AG04450 (cell line): ENCODE measurements around the gene TMEM88. TPM values are rescaled to one million over a fixed set of nuclear protein-coding genes. Genes with fewer than 3 reads are reported as not detected.

Experiments used
- CTCF ChIA-PET: fragments of 300-600, 350-600 bp; formaldehyde crosslinking; extraction: SDS; loops from one replicate; lab custom pipeline; 2022; ENCODE audit warnings: antibody characterized with exemption, inconsistent platforms; lab: Charles Lee
- POLR2A ChIA-PET: fragments of 350-600 bp; formaldehyde crosslinking; extraction: SDS; loops from one replicate; lab custom pipeline; 2021; ENCODE audit warnings: antibody characterized with exemption, inconsistent platforms; lab: Yijun Ruan, JAX
- DNase-seq: peaks from one replicate; pipeline ENCODE4 v3.0.0-alpha.2; 2011; ENCODE audit warnings: low read depth, low spot score
- H3K27ac ChIP-seq: one replicate; pipeline ENCODE4 v1.5.1; 2012; ENCODE audit warnings: low read depth, low read length, control low read depth
- H3K27me3 ChIP-seq: one replicate; pipeline ENCODE4 v1.6.0; 2012; ENCODE audit warnings: low read length; ENCODE audit not compliant: control insufficient read depth, insufficient read depth
- H3K4me3 ChIP-seq: 2 replicates; pipeline ENCODE4 v1.5.1; 2011; ENCODE audit warnings: mild to moderate bottlenecking, low read depth, low read length, control low read depth
- H3K9me3 ChIP-seq: 2 replicates; pipeline ENCODE4 v1.5.1; 2012; ENCODE audit warnings: low read length; ENCODE audit not compliant: control insufficient read depth, insufficient read depth
- polyA plus RNA-seq: library from polyadenylated mRNA; depleted of rRNA; stranded (reverse); fragments of >200 nt; gene quantifications from 2 replicates; pipeline ENCODE4 v1.2.3, GENCODE V29; 2011
- TF ChIP-seq, protein P1 (sequence below): IDR thresholded peaks from 2 replicates; pipeline ENCODE4 v1.5.1; 2011; ENCODE audit warnings: low read depth, low read length, control low read depth, inconsistent platforms

The TMEM88 gene
- polyA plus RNA-seq, 1 experiment, result 0.29 TPM

DNA sequence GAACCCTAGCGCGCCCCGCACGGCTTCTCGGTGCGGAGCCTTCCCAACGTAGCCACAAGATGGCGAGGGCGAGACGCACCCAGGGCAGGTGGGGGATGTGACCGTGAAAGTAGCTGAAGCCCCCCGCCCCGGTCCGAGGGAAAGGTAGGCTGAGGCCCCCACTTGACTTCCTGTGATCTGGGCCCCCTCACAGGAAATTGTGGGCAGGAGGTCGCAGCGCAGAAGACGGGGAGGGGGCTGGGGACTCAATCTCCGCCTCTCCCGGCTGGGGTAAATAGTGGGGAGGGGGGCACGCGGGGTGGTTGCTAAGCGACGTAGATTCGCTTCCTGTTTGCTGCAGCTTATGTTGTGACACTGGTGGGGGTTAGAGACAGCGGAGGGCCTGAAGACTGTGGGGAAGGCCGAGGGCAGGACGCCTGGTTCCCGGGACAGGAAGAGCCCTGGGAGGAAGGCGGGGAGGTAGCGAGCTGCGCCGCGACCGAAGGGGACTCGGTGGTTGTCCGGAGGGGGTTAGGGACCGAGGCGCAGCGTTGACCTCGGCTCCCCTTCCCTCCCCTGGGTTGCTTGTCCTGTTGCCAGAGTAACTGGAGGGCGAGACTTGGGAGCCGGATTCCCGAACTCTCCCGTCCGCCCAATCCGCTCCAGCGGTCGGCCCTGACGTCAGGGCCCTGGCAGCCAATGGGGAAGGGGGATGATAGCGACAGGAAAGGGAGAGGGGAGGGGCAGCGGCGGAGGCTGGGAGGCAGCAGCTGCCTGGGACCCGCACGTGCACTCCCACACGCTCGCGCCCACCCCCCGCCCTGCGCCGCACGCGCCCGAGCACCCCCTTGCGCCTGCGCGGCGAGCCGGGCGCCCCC lies 19.7 kb upstream of the TMEM88 start:
- peak overlapping the region; percentile 84 for H3K4me3 ChIP-seq
- TF ChIP-seq, protein P1, sequence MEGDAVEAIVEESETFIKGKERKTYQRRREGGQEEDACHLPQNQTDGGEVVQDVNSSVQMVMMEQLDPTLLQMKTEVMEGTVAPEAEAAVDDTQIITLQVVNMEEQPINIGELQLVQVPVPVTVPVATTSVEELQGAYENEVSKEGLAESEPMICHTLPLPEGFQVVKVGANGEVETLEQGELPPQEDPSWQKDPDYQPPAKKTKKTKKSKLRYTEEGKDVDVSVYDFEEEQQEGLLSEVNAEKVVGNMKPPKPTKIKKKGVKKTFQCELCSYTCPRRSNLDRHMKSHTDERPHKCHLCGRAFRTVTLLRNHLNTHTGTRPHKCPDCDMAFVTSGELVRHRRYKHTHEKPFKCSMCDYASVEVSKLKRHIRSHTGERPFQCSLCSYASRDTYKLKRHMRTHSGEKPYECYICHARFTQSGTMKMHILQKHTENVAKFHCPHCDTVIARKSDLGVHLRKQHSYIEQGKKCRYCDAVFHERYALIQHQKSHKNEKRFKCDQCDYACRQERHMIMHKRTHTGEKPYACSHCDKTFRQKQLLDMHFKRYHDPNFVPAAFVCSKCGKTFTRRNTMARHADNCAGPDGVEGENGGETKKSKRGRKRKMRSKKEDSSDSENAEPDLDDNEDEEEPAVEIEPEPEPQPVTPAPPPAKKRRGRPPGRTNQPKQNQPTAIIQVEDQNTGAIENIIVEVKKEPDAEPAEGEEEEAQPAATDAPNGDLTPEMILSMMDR, result peak; percentile 82
- H3K27ac ChIP-seq, result peak overlapping the region; percentile 98
- H3K27me3 ChIP-seq, result peaks cover 12% of the 10 kb centered on the region
- POLR2A ChIA-PET, result interaction anchor here (0.8 to 4.3 kb wide), 3 partner anchors 10 to 24 kb away, joined by 3 to 21 read pairs (median 13); partner anchors contain the start of genes CYB5D1 and NAA38
- H3K9me3 ChIP-seq, result no peaks in the 10 kb centered on the region; the same call in 1 of the 2 replicates
- peak; percentile 97 for DNase-seq
- CTCF ChIA-PET, result interaction anchor here (0.5 to 2.6 kb wide), 15 partner anchors 8 to 284 kb away, joined by 3 to 9 read pairs (median 4); partner anchors contain the start of genes ALOXE3 and NAA38

GRCh38 chr17:7835814-7836595 lies 18.9 kb upstream of the TMEM88 start:
- Histone ChIP-seq H3K27me3 (peaks cover 6% of the 10 kb centered on the region), H3K9me3 (no peaks in the 10 kb centered on the region; the same call in 1 of the 2 replicates), H3K4me3 (peak overlapping the region; percentile 84), H3K27ac (peak overlapping the region; percentile 98)
- POLR2A ChIA-PET, result interaction anchor here (0.8 to 4.3 kb wide), 3 partner anchors 9 to 23 kb away, joined by 3 to 21 read pairs (median 13); partner anchors contain the start of genes CYB5D1 and NAA38
- TF ChIP-seq, protein P1, result no peak
- CTCF ChIA-PET, result interaction anchor here (1.0 to 2.0 kb wide), 5 partner anchors 9 to 283 kb away, joined by 3 to 9 read pairs (median 4); partner anchors contain the start of gene ALOXE3
- no peak for DNase-seq

DNA sequence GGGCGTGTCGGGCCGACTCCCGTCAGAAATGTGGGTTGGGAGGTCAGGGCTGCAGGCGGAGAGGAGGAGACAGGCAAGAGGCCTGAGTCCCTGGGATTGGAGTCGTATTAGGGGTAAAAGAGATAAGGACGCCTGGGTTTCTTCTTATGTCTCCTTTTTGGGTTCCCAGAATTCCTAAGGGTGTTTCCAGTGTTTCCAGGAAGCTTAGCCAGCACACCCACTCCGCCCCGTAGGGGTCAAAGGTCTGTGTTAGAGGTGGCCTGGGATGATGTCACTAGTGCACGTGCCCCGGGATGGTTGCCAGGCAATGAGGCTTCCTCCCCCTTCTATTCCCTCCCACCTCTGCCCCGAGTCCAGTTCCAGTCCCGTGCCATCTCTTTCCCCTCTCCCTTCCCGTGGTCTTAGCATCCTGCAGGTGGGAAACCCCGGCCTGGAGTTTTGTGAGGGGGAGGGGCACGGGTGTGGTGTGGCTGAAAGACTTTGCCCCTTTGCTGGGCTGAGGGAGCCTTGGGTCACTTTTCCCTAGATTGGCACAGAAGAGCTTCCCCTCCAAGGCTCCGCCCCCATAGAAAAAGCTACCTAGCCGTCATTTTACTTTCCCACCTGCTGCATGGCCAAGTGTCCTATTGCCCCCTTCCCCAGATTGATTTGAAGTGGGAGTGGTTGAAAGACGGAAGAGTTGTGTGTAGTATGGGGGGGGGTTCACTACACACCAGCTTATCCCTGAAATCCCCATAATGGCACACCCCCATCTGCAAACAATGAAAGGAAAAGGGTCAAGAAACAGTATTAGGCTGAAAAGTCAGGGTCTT lies 18.1 kb upstream of the TMEM88 start:
- H3K27me3 ChIP-seq, result no peaks in the 10 kb centered on the region
- H3K9me3 ChIP-seq, result no peaks in the 10 kb centered on the region; the same call in 1 of the 2 replicates
- peak overlapping the region; percentile 98 for H3K27ac ChIP-seq
- TF ChIP-seq, protein P1, result no peak
- POLR2A ChIA-PET, result interaction anchor here (0.6 to 4.3 kb wide), 5 partner anchors 8 to 160 kb away, joined by 3 to 21 read pairs (median 3); partner anchors contain the start of genes CYB5D1 and NAA38
- DNase-seq, result peak; percentile 91
- CTCF ChIA-PET, result interaction anchor here (1.5 kb wide), 1 partner anchor 15 kb away, joined by 3 read pairs; no protein-coding TSS in a partner anchor
- peak overlapping the region; percentile 84 for H3K4me3 ChIP-seq

DNA sequence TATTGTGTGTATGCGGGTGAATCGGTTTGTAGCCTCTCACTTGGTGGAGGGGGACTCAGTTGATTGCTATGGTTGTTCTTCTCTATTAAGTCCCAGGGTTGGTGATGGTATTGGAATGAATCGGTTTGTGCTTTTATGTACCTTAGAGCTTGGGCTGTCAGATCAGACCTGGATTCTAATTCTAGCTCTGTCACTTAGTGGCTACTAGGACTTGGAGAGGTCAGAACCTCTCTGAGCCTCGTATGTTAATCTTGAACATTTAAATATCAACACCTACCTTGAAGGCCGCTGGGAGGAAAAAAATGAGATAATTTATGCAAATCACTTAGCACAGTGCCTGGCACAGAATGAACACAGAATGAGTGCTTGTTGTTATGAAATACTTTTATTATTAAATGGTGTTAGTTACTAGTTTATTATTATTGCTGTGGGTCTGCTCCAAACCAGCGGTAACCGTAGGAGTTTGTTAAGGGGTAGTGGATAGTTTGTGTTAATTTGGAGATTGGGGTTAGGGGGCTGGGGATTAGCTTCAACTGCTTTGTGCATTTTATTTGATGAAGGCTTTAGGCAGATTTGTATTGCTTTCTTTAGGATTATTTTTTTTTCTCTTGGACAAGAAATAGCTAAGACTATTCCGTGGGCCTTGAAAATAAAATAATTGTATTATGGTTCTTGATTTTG lies 17.3 kb upstream of the TMEM88 start:
- CTCF ChIA-PET, result interaction anchor here (1.3 to 1.5 kb wide), 2 partner anchors 14 to 16 kb away, joined by 3 read pairs; no protein-coding TSS in a partner anchor

More for the DNA sequence above, 17.3 kb upstream of the TMEM88 start:
- Histone ChIP-seq H3K27ac (peak overlapping the region; percentile 98), H3K27me3 (no peaks in the 10 kb centered on the region), H3K4me3 (peak overlapping the region; percentile 84), H3K9me3 (no peaks in the 10 kb centered on the region; the same call in 1 of the 2 replicates)
- POLR2A ChIA-PET, result interaction anchor here (0.7 to 4.3 kb wide), 3 partner anchors 20 to 33 kb away, joined by 3 to 21 read pairs (median 3); partner anchors contain the start of genes CYB5D1 and NAA38
- TF ChIP-seq, protein P1, result no peak
- no peak for DNase-seq
